Gastrocnemius medialis (tissue), 4 donors: ENCODE results near the gene XYLT2.

ENCODE experiments used
- CTCF ChIP-seq, 5 experiments: fragments of 450-650 bp in 3 of 5; fragments of 200-600 bp in 2 of 5; sonication (generic) in 2 of 5; IDR thresholded peaks in 4 of 5; conservative IDR thresholded peaks in 1 of 5; 1 replicate in 4 of 5; 2 replicates in 1 of 5; pipeline ENCODE4 v1.5.1; 2016 to 2019; ENCODE audit warnings: antibody characterized with exemption in 5 of 5, mild to moderate bottlenecking in 3 of 5, moderate library complexity in 3 of 5
- POLR2A ChIP-seq, 2 donors: fragments of 450-650 bp; IDR thresholded peaks; one replicate each; pipeline ENCODE4 v1.6.1; 2017; ENCODE audit warnings: antibody characterized with exemption in 2 of 2, mild to moderate bottlenecking in 2 of 2, moderate library complexity in 2 of 2

- TF ChIP-seq CTCF (IDR thresholded peaks at IDR 0.05 in 4 of 5, conservative IDR thresholded peaks at IDR 0.05 in 1 of 5) = no peak
- TF ChIP-seq POLR2A (IDR thresholded peaks at IDR 0.05) = no peak
These were observed 37.0 kb downstream of the XYLT2 start for GRCh38 chr17:50382931-50383330.
